ENCODE data around the gene UCK2.

GRCh38 chr1:165844933-165845332 is 17.5 kb downstream of the UCK2 start:
- TF ChIP-seq CTCF (IDR thresholded peaks at IDR 0.05) (no peak), POLR2AphosphoS5 (IDR thresholded peaks at IDR 0.05; ENCODE audit: insufficient read depth in 1 of 2, low read depth in 1 of 2) (no peak)
